HG03521 (cell line): ENCODE results near the gene SBNO2.

Experiments used
- ATAC-seq: cut with Tn5 transposase; IDR thresholded peaks from one replicate; pipeline ENCODE4 v1.9.1; 2021; ENCODE audit warnings: mild to moderate bottlenecking, moderate library complexity; ENCODE audit not compliant: unreplicated experiment

SBNO2 gene

GRCh38 chr19:1079566-1080111, 94.4 kb downstream of the SBNO2 start:
- no peak for ATAC-seq

- ATAC-seq = peak; percentile 40
These were observed 97.1 kb downstream of the SBNO2 start for GRCh38 chr19:1076951-1077350.

- ATAC-seq = no peak
These were observed 98.1 kb downstream of the SBNO2 start for GRCh38 chr19:1076046-1076386.

GRCh38 chr19:1074544-1075283, 99.4 kb downstream of the SBNO2 start:
- ATAC-seq = no peak

GRCh38 chr19:1073956-1074517, 100.0 kb downstream of the SBNO2 start:
- no peak for ATAC-seq

- no peak for ATAC-seq
These were observed 100.8 kb downstream of the SBNO2 start for GRCh38 chr19:1073063-1073955.

- ATAC-seq = no peak
These were observed 101.6 kb downstream of the SBNO2 start for GRCh38 chr19:1072371-1073015.

- no peak for ATAC-seq
These were observed 102.9 kb downstream of the SBNO2 start for GRCh38 chr19:1070931-1071791.

GRCh38 chr19:1070576-1070930, 103.5 kb downstream of the SBNO2 start:
- ATAC-seq = no peak

GRCh38 chr19:1069009-1069779, 104.9 kb downstream of the SBNO2 start:
- no peak for ATAC-seq

GRCh38 chr19:1068009-1069001, 105.8 kb downstream of the SBNO2 start:
- no peak for ATAC-seq

- peak; percentile 9 for ATAC-seq
These were observed 106.6 kb downstream of the SBNO2 start for GRCh38 chr19:1067341-1067957.

GRCh38 chr19:1066748-1067340, 107.2 kb downstream of the SBNO2 start, which contains the start of gene ARHGAP45:
ARHGAP45 (plus strand) TSS chr19:1067167; CDS start chr19:1067406, 239 bp downstream.
- ATAC-seq = peak; percentile 45

- ATAC-seq = no peak
These were observed 107.8 kb downstream of the SBNO2 start for GRCh38 chr19:1066251-1066747.

- ATAC-seq = no peak
These were observed 108.4 kb downstream of the SBNO2 start for GRCh38 chr19:1065606-1066109.

- no peak for ATAC-seq
These were observed 109.1 kb downstream of the SBNO2 start for GRCh38 chr19:1064661-1065605.
